ENCODE results near the gene GPX4. TPM values are rescaled to one million over a fixed set of nuclear protein-coding genes. Genes with fewer than 3 reads are reported as not detected.

The GPX4 gene
- total RNA-seq, 1 donor from 2014 or later, result 204 TPM

DNA sequence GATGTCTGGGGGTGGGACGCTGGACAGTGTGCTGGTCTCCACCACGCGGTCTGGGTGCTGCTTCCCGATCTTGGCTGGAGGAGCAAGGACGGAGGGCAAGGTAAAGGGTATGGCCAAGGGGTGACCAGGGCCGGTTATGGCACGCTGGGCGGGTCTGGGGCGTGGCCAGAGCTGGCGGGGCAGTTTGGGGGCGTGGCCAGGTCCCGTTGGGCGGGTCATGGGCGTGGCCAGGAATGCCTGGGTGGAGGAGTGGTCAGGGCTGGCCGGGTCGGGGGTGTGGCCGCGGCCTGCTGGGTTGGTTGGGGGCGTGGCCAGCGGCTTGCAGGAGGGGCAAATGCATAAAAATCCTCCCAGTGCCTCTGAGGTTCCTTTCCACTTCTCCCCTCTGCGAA is 19.2 kb downstream of the GPX4 start:
- no peaks in the 10 kb centered on the region for H3K9me3 Mint-ChIP-seq
- TF ChIP-seq, protein P1, sequence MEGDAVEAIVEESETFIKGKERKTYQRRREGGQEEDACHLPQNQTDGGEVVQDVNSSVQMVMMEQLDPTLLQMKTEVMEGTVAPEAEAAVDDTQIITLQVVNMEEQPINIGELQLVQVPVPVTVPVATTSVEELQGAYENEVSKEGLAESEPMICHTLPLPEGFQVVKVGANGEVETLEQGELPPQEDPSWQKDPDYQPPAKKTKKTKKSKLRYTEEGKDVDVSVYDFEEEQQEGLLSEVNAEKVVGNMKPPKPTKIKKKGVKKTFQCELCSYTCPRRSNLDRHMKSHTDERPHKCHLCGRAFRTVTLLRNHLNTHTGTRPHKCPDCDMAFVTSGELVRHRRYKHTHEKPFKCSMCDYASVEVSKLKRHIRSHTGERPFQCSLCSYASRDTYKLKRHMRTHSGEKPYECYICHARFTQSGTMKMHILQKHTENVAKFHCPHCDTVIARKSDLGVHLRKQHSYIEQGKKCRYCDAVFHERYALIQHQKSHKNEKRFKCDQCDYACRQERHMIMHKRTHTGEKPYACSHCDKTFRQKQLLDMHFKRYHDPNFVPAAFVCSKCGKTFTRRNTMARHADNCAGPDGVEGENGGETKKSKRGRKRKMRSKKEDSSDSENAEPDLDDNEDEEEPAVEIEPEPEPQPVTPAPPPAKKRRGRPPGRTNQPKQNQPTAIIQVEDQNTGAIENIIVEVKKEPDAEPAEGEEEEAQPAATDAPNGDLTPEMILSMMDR (conservative IDR thresholded peaks at IDR 0.05), result no peak
- H3K4me1 Mint-ChIP-seq (ENCODE audit: unreplicated experiment), result no peaks in the 10 kb centered on the region
- no peaks in the 10 kb centered on the region for H3K27me3 Mint-ChIP-seq
- DNase-seq (ENCODE audit: extremely low spot score, unreplicated experiment), result no peak
- H3K27ac Mint-ChIP-seq, result no peak overlapping the region
- no peak overlapping the region for H3K4me3 Mint-ChIP-seq
- H3K36me3 Mint-ChIP-seq, result peaks cover 4% of the 10 kb centered on the region

DNA sequence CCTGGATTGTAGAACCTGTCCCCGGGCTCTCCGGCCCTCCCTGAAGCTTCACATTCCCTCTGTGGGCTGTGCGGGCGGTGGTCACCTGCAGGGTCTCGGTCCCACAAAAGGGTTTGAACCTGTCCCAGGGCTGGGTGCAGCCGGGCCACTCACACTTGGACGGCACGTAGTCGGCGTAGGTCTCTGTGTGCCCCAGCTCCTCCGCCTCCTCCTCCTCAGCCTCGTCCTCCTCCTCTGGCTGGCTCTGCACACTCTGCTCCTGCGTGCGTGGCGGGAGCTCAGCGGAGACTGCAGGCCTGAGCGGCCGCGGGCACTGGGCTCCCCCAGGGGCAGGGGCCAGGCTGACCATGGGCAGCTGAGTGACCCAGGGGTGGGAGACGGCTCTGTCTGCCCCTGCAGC is 19.6 kb downstream of the GPX4 start:
- no peak for DNase-seq (ENCODE audit: extremely low spot score, unreplicated experiment)
- Mint-ChIP-seq H3K27ac (no peak overlapping the region), H3K4me1 (ENCODE audit: unreplicated experiment) (no peaks in the 10 kb centered on the region), H3K4me3 (no peak overlapping the region), H3K9me3 (no peaks in the 10 kb centered on the region), H3K36me3 (peaks cover 4% of the 10 kb centered on the region), H3K27me3 (no peaks in the 10 kb centered on the region)
- TF ChIP-seq, protein P1 (conservative IDR thresholded peaks at IDR 0.05), result no peak

DNA sequence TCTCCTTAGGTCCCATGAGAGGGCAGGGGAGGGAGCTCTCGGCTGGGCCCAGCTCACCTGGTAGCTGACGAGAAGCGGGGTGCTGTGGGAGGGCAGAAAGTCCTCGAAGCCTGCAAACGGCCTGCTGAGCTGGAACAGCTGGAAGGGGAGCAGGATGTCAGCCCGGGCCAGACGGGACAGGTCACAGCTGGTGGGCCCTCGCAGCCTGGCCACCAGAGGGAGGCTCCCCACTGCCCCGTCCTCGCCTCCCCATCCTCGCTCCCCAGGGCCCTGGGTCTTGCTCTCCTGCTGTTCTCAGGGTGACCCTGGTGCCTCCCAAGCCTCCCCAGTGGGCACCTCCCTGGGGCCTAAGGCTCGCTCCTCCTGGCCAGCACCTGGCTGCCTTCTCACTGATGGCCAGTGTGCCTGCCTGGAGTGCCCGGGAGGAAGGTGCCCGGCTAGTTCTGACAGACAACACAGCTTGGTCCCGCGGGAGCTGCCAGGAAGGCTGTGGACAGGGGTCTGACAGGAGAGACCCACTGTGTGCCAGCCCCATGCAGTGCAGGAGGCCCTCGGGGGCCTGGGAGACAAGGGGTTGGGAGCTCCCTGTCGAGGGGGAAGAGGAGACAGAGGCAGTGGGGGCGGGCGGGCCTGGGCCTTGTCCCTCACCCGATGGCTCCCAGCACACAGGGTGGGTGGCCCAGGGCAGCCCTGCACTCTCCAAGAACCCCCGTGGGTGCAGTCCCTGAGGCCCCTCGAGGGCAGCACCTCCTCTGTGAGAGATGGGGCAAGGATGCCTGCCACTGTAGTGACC is 20.3 kb downstream of the GPX4 start:
- Mint-ChIP-seq H3K4me1 (ENCODE audit: unreplicated experiment) (no peaks in the 10 kb centered on the region), H3K27me3 (no peaks in the 10 kb centered on the region), H3K36me3 (peaks cover 4% of the 10 kb centered on the region), H3K27ac (no peak overlapping the region), H3K9me3 (no peaks in the 10 kb centered on the region), H3K4me3 (no peak overlapping the region)
- TF ChIP-seq, protein P1 (conservative IDR thresholded peaks at IDR 0.05), result no peak
- no peak for DNase-seq (ENCODE audit: extremely low spot score, unreplicated experiment)

DNA sequence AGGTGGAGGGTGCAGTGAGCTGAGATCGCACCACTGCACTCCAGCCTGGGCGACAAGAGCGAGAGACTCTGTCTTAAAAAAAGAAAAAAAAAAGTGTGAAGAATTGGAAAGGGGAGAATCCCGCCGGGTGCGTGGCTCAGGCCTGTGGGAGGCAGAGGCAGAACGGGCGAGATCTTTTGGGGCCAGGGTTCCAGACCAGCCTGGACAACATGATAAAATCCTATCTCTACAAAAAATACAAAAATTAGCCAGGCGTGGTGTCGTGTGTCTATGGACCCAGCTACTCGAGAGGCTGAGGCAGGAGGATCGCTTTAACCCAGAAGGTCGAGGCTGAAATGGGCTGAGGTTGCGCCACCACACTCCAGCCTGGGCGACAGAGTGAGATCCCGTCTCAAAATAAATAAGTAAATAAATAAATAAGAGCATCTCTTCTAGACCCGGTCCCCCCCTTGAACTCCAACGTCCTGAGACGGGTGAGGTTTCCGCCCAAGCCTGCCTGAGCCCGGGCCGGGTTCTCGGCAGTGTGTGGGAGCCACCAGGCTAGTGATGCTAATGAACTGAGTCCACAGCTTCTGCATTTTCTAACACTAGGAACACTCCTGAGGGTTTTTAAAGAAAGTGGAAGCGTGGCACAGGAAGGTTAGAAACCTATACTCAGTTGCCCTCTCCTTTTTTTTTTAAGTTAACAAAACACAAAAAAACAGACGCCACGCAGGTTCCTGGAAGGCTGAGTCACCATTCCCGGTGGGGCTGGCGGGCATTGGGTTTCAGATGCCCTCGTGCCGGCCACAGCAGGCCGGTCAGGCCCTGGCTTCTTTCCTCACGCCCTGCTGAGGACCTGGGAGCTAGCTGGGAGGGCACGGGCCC is 22.0 kb downstream of the GPX4 start:
- DNase-seq (ENCODE audit: extremely low spot score, unreplicated experiment), result no peak
- H3K27ac Mint-ChIP-seq, result no peak overlapping the region
- TF ChIP-seq, protein P1 (conservative IDR thresholded peaks at IDR 0.05), result no peak
- H3K36me3 Mint-ChIP-seq, result peaks cover 4% of the 10 kb centered on the region
- H3K27me3 Mint-ChIP-seq, result no peaks in the 10 kb centered on the region
- no peak overlapping the region for H3K4me3 Mint-ChIP-seq
- no peaks in the 10 kb centered on the region for H3K4me1 Mint-ChIP-seq (ENCODE audit: unreplicated experiment)
- no peaks in the 10 kb centered on the region for H3K9me3 Mint-ChIP-seq

DNA sequence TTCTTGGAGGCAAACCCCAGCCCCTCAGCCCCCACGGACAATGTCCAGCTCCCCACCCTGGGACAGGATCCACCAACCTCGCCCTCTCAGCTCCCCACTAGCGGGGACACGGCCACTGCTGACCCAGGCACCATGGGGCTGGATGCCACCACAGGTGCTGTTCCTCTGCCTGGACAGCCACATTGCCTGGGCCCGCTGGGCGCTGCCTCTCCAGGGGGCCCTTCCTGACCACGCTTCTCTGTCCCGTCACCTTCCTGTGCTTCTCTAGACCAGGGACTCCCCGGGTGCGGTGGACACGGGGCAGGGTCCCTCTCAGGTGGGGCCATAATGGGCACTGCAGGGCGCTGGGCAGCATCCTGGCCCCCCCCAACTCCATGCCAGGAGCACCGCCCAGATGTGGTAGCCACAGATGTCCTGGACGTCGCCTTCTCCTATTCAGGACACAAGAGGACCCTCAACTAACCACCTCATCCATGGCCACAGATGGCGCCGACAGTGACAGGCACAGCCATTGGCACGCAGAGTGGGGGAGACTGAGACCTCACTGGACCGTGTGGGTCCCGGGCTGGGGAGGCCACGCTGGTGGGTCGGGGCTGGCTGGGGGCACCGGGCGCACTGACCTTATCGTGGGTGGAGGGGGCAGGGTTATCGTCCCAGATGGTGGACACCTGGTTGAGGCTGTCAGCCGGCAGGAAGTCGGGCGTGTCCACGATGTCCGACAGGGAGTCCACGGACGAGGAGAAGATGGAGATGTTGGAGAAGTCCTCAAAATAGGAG is 23.4 kb downstream of the GPX4 start:
- no peaks in the 10 kb centered on the region for H3K4me1 Mint-ChIP-seq (ENCODE audit: unreplicated experiment)

More for the DNA sequence above, 23.4 kb downstream of the GPX4 start:
- Mint-ChIP-seq H3K9me3 (no peaks in the 10 kb centered on the region), H3K36me3 (no peaks in the 10 kb centered on the region), H3K27ac (no peak overlapping the region), H3K27me3 (no peaks in the 10 kb centered on the region), H3K4me3 (no peak overlapping the region)
- TF ChIP-seq, protein P1 (conservative IDR thresholded peaks at IDR 0.05), result no peak
- DNase-seq (ENCODE audit: extremely low spot score, unreplicated experiment), result no peak

All from type B pancreatic cell (in vitro differentiated cells).